Measurements from ENCODE around the gene GJA9. TPM values are rescaled to one million over a fixed set of nuclear protein-coding genes. Genes with fewer than 3 reads are reported as not detected.

The GJA9 gene
- total RNA-seq, 1 experiment from 2014 or later, result 0.10 TPM

GRCh38 chr1:38892976-38893375 is 11.6 kb upstream of the GJA9 start:
- BruUV-seq (replicated peaks), result no TSS peak
- DNase-seq (ENCODE audit: low read depth, low spot score), result no peak
- ChIA-PET POLR2A (no interaction called here), CTCF (no interaction called here)
- H3K4me1 ChIP-seq (ENCODE audit: control insufficient read depth, insufficient read depth, low read length), result no peaks in the 10 kb centered on the region
- in situ Hi-C loops (cut with HindIII; ENCODE audit: low pct_unique_long_range_greater_than_20kb, low sequenced_read_pairs) (no loop called here), intact Hi-C loops (cut with micrococcal nuclease; ENCODE audit: unreplicated experiment) (no loop called here)
- H3K36me3 ChIP-seq (ENCODE audit: control insufficient read depth, insufficient read depth, low read length), result no peaks in the 10 kb centered on the region
- H3K4me3 ChIP-seq (ENCODE audit: low read depth in 2 of 2, low read length in 2 of 2), result no peak overlapping the region
- no peak overlapping the region for H3K27ac ChIP-seq (ENCODE audit: low read length)
- H3K9me3 ChIP-seq (ENCODE audit: control insufficient read depth, insufficient read depth, low read depth, low read length), result no peaks in the 10 kb centered on the region
- no peak for TF ChIP-seq TCF7L2 (IDR thresholded peaks at IDR 0.05; ENCODE audit: low read depth, low read length)
- TF ChIP-seq POLR2AphosphoS5 (IDR thresholded peaks at IDR 0.05; ENCODE audit: low read depth, low read length), result no peak
- TF ChIP-seq REST (IDR thresholded peaks at IDR 0.05; ENCODE audit: insufficient read depth in 1 of 2, low read depth in 2 of 2, low read length in 1 of 2), result no peak
- no peak for TF ChIP-seq CTCF (IDR thresholded peaks at IDR 0.05)
- TF ChIP-seq SIN3A (IDR thresholded peaks at IDR 0.05; ENCODE audit: borderline replicate concordance, insufficient read depth, low read depth, low read length), result no peak
- ATAC-seq, result no peak
- no peaks in the 10 kb centered on the region for H3K27me3 ChIP-seq (ENCODE audit: control insufficient read depth, insufficient read depth, low read length)

GRCh38 chr1:38891753-38892152 is 10.4 kb upstream of the GJA9 start:
- intact Hi-C loops (cut with micrococcal nuclease; ENCODE audit: unreplicated experiment), result no loop called here
- BruUV-seq (replicated peaks), result no TSS peak
- no peaks in the 10 kb centered on the region for H3K36me3 ChIP-seq (ENCODE audit: control insufficient read depth, insufficient read depth, low read length)
- no peak overlapping the region for H3K27ac ChIP-seq (ENCODE audit: low read length)
- no peaks in the 10 kb centered on the region for H3K4me1 ChIP-seq (ENCODE audit: control insufficient read depth, insufficient read depth, low read length)
- no peaks in the 10 kb centered on the region for H3K9me3 ChIP-seq (ENCODE audit: control insufficient read depth, insufficient read depth, low read depth, low read length)
- TF ChIP-seq REST (IDR thresholded peaks at IDR 0.05; ENCODE audit: insufficient read depth in 1 of 2, low read depth in 2 of 2, low read length in 1 of 2), result no peak
- no peak for TF ChIP-seq CTCF (IDR thresholded peaks at IDR 0.05)
- no peak for TF ChIP-seq TCF7L2 (IDR thresholded peaks at IDR 0.05; ENCODE audit: low read depth, low read length)
- no peak for TF ChIP-seq SIN3A (IDR thresholded peaks at IDR 0.05; ENCODE audit: borderline replicate concordance, insufficient read depth, low read depth, low read length)
- TF ChIP-seq POLR2AphosphoS5 (IDR thresholded peaks at IDR 0.05; ENCODE audit: low read depth, low read length), result no peak
- DNase-seq (ENCODE audit: low read depth, low spot score), result no peak
- ChIA-PET CTCF (no interaction called here), POLR2A (no interaction called here)
- H3K27me3 ChIP-seq (ENCODE audit: control insufficient read depth, insufficient read depth, low read length), result no peaks in the 10 kb centered on the region
- no peak overlapping the region for H3K4me3 ChIP-seq (ENCODE audit: low read depth in 2 of 2, low read length in 2 of 2)
- no peak for ATAC-seq
- in situ Hi-C loops (cut with HindIII; ENCODE audit: low pct_unique_long_range_greater_than_20kb, low sequenced_read_pairs), result no loop called here

Data from Panc1 (cell line).